Activated CD4-positive, alpha-beta T cell treated with anti-CD3 and anti-CD28 coated beads, Interleukin-2, amount 10 ng/mL, durations not matched to agents 24 days and 14 days (primary cell): Measurements from ENCODE around the gene OR4D1. TPM values are rescaled to one million over a fixed set of nuclear protein-coding genes. Genes with fewer than 3 reads are reported as not detected.
A peak's percentile ranks its signal among the peaks of the same experiment; 100 is the strongest.
"Not testable (repeated sequence)": the region's sequence is repeated elsewhere in the genome, so short reads cannot be mapped to it uniquely, and the experiment has no call there.

Experiments used
- DNase-seq: peaks from one replicate; pipeline ENCODE4 v3.0.0; 2022
- H3K27ac Mint-ChIP-seq: one replicate; pipeline ENCODE4 v1.8.0; 2022; ENCODE audit warnings: mild to moderate bottlenecking, mixed read lengths
- H3K27me3 Mint-ChIP-seq: one replicate; pipeline ENCODE4 v1.8.0; 2022; ENCODE audit warnings: mixed read lengths
- H3K36me3 Mint-ChIP-seq: one replicate; pipeline ENCODE4 v1.8.0; 2022; ENCODE audit warnings: low read depth, mild to moderate bottlenecking, mixed read lengths
- H3K4me1 Mint-ChIP-seq: one replicate; pipeline ENCODE4 v1.8.0; 2021; ENCODE audit warnings: mixed read lengths
- H3K4me3 Mint-ChIP-seq: one replicate; pipeline ENCODE4 v1.8.0; 2022; ENCODE audit warnings: mild to moderate bottlenecking, moderate library complexity, mixed read lengths
- H3K9me3 Mint-ChIP-seq: one replicate; pipeline ENCODE4 v1.8.0; 2021; ENCODE audit warnings: mixed read lengths
- intact Hi-C: fragments of 100-400 bp; cut with micrococcal nuclease; formaldehyde crosslinking; loops from one replicate; pipeline ENCODE4 v1.15.1; 2023
- total RNA-seq: library from RNA; stranded (reverse); gene quantifications from 2 replicates; pipeline ENCODE4 v1.2.3, GENCODE V29; 2022

The OR4D1 gene
- total RNA-seq, 1 donor from 2014 or later = 0.14 TPM

DNA sequence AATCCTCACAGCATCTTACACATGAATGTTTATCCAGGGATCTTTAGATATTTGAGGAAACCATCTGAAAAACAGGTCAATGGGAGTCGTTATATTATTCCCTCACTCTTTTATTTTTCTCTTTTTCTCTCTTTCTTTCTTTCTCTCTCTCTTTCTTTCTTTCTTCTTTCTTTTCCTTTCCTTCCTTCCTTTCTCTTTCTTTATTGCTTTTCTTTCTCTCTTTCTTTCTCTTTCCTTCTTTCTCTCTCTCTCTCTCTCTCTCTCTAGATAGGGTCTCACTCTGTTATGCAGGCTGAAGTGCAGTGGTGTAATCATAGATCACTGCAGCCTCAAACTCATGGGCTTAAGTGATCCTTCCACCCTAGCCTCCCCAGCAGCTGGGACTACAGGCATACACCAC, 20.3 kb upstream of the OR4D1 start:
- peaks cover 3% of the 10 kb centered on the region for H3K9me3 Mint-ChIP-seq
- no peaks in the 10 kb centered on the region for H3K4me1 Mint-ChIP-seq
- H3K27ac Mint-ChIP-seq = no peak overlapping the region
- H3K4me3 Mint-ChIP-seq = no peak overlapping the region
- peaks cover 39% of the 10 kb centered on the region for H3K27me3 Mint-ChIP-seq
- no peaks in the 10 kb centered on the region for H3K36me3 Mint-ChIP-seq
- intact Hi-C loops = no loop called here
- no peak for DNase-seq

DNA sequence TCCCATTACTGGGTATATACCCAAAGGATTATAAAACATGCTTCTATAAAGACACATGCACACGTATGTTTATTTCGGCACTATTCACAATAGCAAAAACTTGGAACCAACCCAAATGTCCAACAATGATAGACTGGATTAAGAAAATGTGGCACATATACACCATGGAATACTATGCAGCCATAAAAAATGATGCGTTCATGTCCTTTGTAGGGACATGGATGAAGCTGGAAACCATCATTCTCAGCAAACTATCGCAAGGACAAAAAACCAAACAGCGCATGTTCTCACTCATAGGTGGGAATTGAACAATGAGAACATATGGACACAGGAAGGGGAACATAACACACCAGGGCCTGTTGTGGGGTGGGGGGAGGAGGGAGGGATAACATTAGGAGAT, 15.5 kb upstream of the OR4D1 start:
- Mint-ChIP-seq H3K27me3 (peaks cover 58% of the 10 kb centered on the region), H3K9me3 (peaks cover 17% of the 10 kb centered on the region)
- H3K27ac Mint-ChIP-seq, H3K4me1 Mint-ChIP-seq, H3K36me3 Mint-ChIP-seq, intact Hi-C loops, DNase-seq, H3K4me3 Mint-ChIP-seq: not testable (repeated sequence)

DNA sequence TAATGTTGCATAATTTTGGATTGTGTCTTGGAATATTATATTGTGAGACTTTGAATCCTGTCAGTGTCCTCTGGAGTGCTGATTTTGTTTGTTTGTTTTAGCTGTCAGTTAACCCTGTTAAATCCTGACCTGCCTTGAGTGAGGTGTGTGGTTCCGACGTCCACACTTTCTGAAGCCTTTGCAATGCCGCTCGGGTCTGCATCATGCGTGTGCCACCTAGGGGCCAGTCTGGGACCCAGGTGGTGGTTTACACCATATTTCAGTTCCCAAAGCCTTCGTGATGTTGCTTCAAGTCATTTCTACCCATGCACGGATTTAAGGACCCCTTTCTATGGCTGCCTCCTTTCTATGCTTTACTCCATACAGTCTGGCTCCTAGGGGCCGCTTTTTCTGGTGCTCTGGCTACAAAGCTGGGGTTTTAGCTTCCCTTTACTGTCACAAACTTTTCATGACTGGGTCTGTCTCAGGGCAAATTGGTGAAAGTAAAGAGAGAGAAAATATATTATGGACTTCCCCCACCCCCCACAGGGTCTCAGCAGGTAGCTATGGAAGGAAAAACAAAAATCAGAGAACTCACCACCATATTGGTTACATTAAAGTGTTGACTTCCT, 11.4 kb upstream of the OR4D1 start:
- Mint-ChIP-seq H3K4me1 (no peaks in the 10 kb centered on the region), H3K27me3 (peaks cover 56% of the 10 kb centered on the region), H3K4me3 (no peak overlapping the region), H3K27ac (no peak overlapping the region), H3K9me3 (peaks cover 17% of the 10 kb centered on the region), H3K36me3 (no peaks in the 10 kb centered on the region)
- intact Hi-C loops = no loop called here
- peak; percentile 43 for DNase-seq

DNA sequence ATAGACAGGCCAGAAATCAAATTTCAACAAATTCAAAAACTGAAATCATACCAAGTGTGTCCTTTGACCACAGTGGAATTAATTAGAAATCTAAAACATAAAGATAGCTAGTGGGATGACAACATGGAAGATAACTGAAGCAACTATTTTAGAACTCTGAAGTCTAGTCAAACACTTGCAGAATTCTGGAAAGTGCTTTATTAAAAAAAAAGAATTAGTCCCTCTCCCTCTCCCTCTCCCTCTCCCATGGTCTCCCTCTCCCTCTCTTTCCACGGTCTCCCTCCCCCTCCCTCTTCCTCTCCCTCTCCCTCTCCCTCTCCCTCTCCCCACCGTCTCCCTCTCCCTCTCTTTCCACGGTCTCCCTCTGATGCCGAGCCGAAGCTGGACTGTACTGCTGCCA, 6.7 kb upstream of the OR4D1 start:
- Mint-ChIP-seq H3K27me3 (peaks cover 46% of the 10 kb centered on the region), H3K4me3 (no peak overlapping the region), H3K36me3 (peaks cover 5% of the 10 kb centered on the region), H3K9me3 (peaks cover 23% of the 10 kb centered on the region), H3K27ac (no peak overlapping the region), H3K4me1 (peaks cover 2% of the 10 kb centered on the region)
- no peak for DNase-seq
- intact Hi-C loops = no loop called here

DNA sequence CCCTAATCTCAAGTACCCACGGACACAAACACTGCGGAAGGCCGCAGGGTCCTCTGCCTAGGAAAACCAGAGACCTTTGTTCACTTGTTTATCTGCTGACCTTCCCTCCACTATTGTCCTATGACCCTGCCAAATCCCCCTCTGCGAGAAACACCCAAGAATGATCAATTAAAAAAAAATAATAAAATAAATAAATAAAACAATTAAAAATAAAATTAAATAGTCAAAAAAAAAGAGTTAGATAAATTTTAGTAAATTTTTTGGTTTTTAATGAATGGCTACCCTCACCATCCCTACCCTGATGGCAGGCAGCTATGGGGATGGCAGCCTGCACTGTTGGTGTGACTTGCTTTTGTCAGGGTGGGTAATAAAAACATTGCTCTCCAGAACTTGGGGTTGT, 4.8 kb upstream of the OR4D1 start:
- DNase-seq, intact Hi-C loops, H3K4me3 Mint-ChIP-seq, H3K36me3 Mint-ChIP-seq, H3K27ac Mint-ChIP-seq, H3K4me1 Mint-ChIP-seq: not testable (repeated sequence)
- peaks cover 49% of the 10 kb centered on the region for H3K27me3 Mint-ChIP-seq
- H3K9me3 Mint-ChIP-seq = peaks cover 27% of the 10 kb centered on the region

DNA sequence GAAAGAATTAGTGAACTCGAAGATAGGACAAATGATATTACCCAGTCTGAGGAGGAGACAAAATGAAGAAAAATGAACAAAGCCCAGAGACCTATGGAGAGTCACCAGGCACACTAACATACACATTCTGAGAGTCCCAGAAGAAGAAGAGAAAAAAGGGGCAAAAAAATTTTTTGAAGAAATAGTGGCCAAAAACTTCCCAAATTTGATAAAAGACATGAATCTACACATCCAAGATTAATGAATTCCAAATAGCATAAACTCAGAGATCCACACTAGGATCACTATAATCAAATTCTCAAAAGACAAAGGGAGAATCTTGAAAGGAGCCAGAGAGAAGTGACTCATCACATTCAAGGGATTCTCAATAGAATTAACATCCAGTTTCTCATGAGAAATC, 3.4 kb upstream of the OR4D1 start:
- Mint-ChIP-seq H3K9me3 (peaks cover 27% of the 10 kb centered on the region), H3K4me3 (no peak overlapping the region), H3K27ac (no peak overlapping the region), H3K27me3 (peaks cover 53% of the 10 kb centered on the region), H3K36me3 (peaks cover 5% of the 10 kb centered on the region), H3K4me1 (peaks cover 2% of the 10 kb centered on the region)
- DNase-seq = no peak
- intact Hi-C loops = no loop called here

DNA sequence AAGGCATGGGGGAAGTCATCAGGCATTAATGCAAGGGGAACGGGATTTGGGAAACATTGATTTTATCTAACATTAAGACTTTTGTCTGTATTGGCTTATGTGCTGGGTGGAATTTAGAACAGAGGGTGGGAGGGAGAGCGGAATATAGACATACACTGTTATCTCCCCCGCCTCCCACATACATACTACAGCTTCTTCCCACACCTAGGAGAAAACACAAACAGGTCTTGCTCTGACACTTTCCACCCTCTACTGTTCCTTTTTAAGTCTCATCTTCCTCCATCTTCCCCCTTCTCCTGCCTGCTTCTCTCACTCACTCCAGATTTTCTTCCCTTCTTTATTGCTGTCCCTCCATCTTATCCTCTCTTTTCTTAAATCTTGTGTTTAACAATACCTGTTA, 425 bp downstream of the OR4D1 start:
- peaks cover 26% of the 10 kb centered on the region for H3K9me3 Mint-ChIP-seq
- H3K36me3 Mint-ChIP-seq = peaks cover 5% of the 10 kb centered on the region
- peaks cover 20% of the 10 kb centered on the region for H3K4me1 Mint-ChIP-seq
- no peak for DNase-seq
- peaks cover 52% of the 10 kb centered on the region for H3K27me3 Mint-ChIP-seq
- no peak overlapping the region for H3K27ac Mint-ChIP-seq
- intact Hi-C loops = no loop called here
- H3K4me3 Mint-ChIP-seq = no peak overlapping the region

DNA sequence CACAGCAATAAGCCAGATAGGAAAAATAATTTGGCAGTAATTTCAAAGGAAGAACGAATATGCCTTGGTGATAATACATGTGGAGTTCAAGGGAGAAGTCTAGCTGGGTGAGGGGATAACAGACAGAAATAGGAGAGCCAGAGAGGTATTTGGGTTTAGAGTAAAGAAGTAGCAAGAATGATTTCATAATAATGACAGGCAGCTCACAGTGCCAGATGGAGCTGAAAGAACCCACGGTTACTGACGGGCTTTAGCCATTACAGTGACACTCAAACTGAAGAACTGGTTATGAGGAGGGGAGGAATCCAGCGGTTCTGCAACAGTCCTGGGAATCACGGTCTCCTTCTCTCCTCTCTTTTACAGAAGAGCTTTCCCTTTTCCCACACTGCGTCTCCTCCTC, 2.2 kb downstream of the OR4D1 start:
- Mint-ChIP-seq H3K36me3 (peaks cover 6% of the 10 kb centered on the region), H3K9me3 (peaks cover 14% of the 10 kb centered on the region), H3K4me3 (no peak overlapping the region), H3K27ac (no peak overlapping the region), H3K4me1 (peaks cover 33% of the 10 kb centered on the region), H3K27me3 (peaks cover 41% of the 10 kb centered on the region)
- intact Hi-C loops = no loop called here
- DNase-seq = no peak

DNA sequence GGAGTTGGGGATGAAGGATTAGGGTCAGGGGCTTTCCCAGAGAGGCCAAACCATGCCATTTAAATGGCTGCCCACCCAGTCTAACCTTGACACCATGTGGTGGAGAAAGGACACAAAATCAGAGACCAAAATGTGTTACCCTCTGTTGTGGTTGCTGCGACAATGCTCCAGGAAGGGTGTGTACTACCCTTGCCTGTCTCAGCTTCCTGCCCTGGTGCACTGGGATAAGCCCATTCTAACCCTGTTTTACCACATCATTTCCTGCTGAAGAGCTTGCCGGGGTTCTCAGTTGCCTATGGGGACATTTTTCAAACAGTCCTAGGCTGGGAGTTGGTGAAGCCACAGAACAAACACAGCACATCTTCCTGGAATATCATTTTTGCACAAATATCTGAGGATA, 4.9 kb downstream of the OR4D1 start:
- H3K36me3 Mint-ChIP-seq = peaks cover 6% of the 10 kb centered on the region
- H3K9me3 Mint-ChIP-seq = no peaks in the 10 kb centered on the region
- peak overlapping the region; percentile 71 for H3K27ac Mint-ChIP-seq
- intact Hi-C loops = no loop called here
- peak overlapping the region; percentile 44 for H3K4me3 Mint-ChIP-seq
- H3K4me1 Mint-ChIP-seq = peaks cover 46% of the 10 kb centered on the region
- DNase-seq = peak; percentile 89
- H3K27me3 Mint-ChIP-seq = peaks cover 23% of the 10 kb centered on the region

DNA sequence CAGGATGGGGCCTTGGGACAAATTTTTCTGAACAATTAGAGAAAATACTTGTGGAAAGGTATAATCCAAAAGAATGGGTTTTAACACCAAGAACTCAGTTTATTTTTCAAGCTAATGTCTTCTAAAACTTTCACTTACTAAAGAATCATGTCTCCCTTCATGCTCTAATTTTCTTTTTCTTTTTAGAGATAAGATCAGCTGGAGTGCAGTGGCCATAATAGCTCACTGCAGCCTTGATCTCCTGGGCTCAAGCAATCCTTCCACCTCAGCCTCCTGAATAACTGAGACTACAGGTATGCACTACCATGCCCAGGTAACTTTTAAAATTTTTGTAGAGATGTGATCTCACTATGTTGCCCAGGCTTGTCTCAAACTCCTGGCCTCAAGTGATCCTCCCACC, 5.5 kb downstream of the OR4D1 start:
- peaks cover 21% of the 10 kb centered on the region for H3K27me3 Mint-ChIP-seq
- no peak for DNase-seq
- H3K9me3 Mint-ChIP-seq = no peaks in the 10 kb centered on the region
- H3K4me1 Mint-ChIP-seq = peaks cover 46% of the 10 kb centered on the region
- peaks cover 6% of the 10 kb centered on the region for H3K36me3 Mint-ChIP-seq
- no peak overlapping the region for H3K27ac Mint-ChIP-seq
- peak overlapping the region; percentile 11 for H3K4me3 Mint-ChIP-seq
- intact Hi-C loops = no loop called here

DNA sequence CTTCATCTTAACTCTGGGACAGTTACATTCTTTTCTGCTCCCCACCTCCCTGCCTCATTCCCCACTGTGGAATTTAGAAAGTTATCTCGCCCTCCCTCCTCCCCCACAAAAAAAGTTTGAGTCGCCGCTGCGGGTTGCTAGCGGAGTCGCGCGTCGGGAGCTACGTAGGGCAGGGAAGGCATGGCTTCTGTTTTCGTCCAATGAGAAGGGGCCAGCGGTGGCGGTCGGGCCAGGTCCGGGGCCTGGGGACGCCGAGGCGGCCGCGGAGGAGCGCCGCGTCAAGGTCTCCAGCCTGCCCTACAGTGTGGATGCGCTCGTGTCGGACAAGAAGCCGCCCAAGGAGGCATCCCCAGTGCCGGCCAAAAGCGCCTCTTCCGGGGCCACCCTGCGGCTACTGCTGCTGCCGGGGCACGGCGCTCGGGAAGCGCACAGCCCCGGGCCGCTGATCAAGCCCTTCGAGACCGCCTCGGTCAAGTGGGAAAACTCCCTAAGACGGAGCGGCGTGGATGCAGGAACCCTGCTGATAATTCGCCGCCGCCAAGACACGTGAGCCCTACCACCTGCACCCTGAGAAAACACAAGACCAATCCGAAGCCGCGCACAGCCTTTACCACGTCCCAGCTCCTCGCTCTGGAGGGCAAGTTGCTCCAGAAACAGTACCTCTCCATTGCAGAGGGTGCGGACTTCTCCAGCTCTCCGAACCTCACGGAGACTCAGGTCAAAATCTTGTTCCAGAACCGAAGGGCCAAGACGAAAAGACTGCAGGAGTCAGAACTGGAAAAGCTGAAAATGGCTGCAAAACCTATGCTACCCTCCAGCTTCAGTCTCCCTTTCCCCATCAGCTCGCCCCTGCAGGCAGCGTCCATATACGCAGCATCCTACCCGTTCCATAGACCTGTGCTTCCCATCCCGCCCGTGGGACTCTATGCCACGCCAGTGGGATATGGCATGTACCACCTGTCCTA, 8.9 kb downstream of the OR4D1 start:
- intact Hi-C loops = no loop called here
- Mint-ChIP-seq H3K4me1 (peaks cover 43% of the 10 kb centered on the region), H3K27me3 (peaks cover 20% of the 10 kb centered on the region), H3K36me3 (peaks cover 6% of the 10 kb centered on the region), H3K9me3 (peaks cover 3% of the 10 kb centered on the region), H3K4me3 (peak overlapping the region; percentile 85), H3K27ac (peak overlapping the region; percentile 23)
- peak; percentile 86 for DNase-seq

DNA sequence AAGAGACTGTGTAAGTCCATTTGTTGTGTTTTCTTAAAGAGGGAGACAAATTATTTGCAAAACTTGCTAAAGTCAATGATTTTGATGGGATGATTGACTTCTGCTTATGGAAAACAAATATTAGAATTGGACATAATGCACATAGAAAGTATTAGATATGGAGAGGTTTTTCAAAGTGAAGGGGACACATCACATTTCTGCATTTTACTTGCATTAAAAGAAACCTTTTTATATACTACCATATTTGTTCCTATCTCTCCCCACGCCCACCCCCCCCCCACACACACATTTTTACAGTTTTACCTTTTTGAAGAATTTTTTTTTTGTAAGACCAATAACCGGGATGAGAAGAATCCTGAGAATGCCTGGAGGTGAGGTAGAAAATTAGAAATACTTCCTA, 10.0 kb downstream of the OR4D1 start:
- Mint-ChIP-seq H3K4me3 (no peak overlapping the region), H3K36me3 (peaks cover 6% of the 10 kb centered on the region), H3K27me3 (peaks cover 28% of the 10 kb centered on the region), H3K27ac (no peak overlapping the region), H3K9me3 (peaks cover 3% of the 10 kb centered on the region), H3K4me1 (peaks cover 33% of the 10 kb centered on the region)
- no peak for DNase-seq
- intact Hi-C loops = no loop called here

DNA sequence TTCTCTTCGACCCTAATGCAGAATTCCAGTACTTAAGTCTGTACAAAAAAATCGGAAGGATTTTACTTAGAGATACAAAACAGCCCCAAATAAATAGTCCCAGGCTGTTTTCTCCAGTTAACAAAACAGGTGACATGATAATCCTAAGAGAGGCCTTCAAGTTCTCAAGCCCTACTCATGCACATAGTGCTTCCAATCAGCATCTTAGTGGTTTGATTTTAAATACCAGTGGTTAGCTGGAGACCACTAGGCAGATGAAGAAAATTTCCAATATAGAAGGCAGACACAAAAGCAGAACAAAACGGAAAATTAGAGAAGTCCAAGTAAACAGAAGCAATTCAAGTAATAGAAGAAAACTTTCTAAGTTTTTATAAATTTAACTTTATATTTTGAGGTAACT, 13.4 kb downstream of the OR4D1 start:
- intact Hi-C loops = no loop called here
- Mint-ChIP-seq H3K4me3 (no peak overlapping the region), H3K9me3 (peaks cover 3% of the 10 kb centered on the region), H3K4me1 (peaks cover 10% of the 10 kb centered on the region), H3K36me3 (no peaks in the 10 kb centered on the region), H3K27ac (no peak overlapping the region), H3K27me3 (peaks cover 54% of the 10 kb centered on the region)
- no peak for DNase-seq

DNA sequence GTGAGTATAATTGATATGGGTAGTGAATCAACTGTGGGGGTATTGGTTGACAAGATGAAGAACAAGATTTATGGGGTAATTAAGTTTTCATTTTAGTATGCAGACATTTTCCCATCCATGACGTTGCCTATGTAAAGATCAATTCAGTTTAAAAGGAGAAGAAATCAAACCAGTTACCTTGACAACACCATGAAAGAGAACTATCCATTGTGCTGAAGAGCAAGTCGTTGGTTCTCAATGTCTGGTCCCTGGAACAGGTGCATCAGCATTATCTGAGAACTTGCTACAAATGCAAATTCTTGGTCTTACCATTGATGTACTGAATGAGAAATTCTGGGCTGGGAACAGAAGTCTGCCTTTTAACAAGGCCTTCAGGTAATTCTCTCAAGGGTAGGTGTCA, 17.8 kb downstream of the OR4D1 start:
- Mint-ChIP-seq H3K36me3 (no peaks in the 10 kb centered on the region), H3K27ac (no peak overlapping the region), H3K4me1 (peaks cover 15% of the 10 kb centered on the region), H3K27me3 (peaks cover 54% of the 10 kb centered on the region), H3K4me3 (no peak overlapping the region), H3K9me3 (no peaks in the 10 kb centered on the region)
- no peak for DNase-seq
- intact Hi-C loops = no loop called here
